ENCODE measurements around the gene GNB2. TPM values are rescaled to one million over a fixed set of nuclear protein-coding genes. Genes with fewer than 3 reads are reported as not detected.

The GNB2 gene
- total and polyA plus RNA-seq, 2 of the 13 experiments (the other 11 are each of a cell fraction or from before 2014, with no cell fraction given), result 48.3 to 67.1 TPM

GRCh38 chr7:100706672-100707311, 33.3 kb downstream of the GNB2 start (continued):
- TF ChIP-seq ATF3 (CRISPR knock-in tag; IDR thresholded peaks at IDR 0.05), result no peak
- no peak for TF ChIP-seq IRF2 (CRISPR knock-in tag; IDR thresholded peaks at IDR 0.05)
- no peak for TF ChIP-seq NFYC (CRISPR knock-in tag; IDR thresholded peaks at IDR 0.05)
- no peak for TF ChIP-seq ZNF367 (CRISPR knock-in tag; IDR thresholded peaks at IDR 0.05; ENCODE audit: borderline replicate concordance)
- TF ChIP-seq ZXDC (CRISPR knock-in tag; IDR thresholded peaks at IDR 0.05), result no peak
- no peak for TF ChIP-seq JARID2 (CRISPR knock-in tag; IDR thresholded peaks at IDR 0.05; ENCODE audit: insufficient replicate concordance)
- TF ChIP-seq GPN1 (CRISPR knock-in tag; IDR thresholded peaks at IDR 0.05; ENCODE audit: borderline replicate concordance), result no peak
- no peak for TF ChIP-seq ZBTB14 (CRISPR knock-in tag; IDR thresholded peaks at IDR 0.05)
- no peak for TF ChIP-seq ZMYM2 (CRISPR knock-in tag; IDR thresholded peaks at IDR 0.05)
- TF ChIP-seq SAFB2 (CRISPR knock-in tag; IDR thresholded peaks at IDR 0.05; ENCODE audit: borderline replicate concordance, low read depth), result peak; percentile 57; the same call in 1 of the 2 replicates
- TF ChIP-seq BATF2 (CRISPR knock-in tag; IDR thresholded peaks at IDR 0.05), result no peak
- TF ChIP-seq ZSCAN22 (CRISPR knock-in tag; IDR thresholded peaks at IDR 0.05), result no peak
- no peak for TF ChIP-seq GLI4 (CRISPR knock-in tag; IDR thresholded peaks at IDR 0.05; ENCODE audit: borderline replicate concordance)
- no peak for TF ChIP-seq ZEB1 (IDR thresholded peaks at IDR 0.05; ENCODE audit: insufficient replicate concordance, low read depth)
- TF ChIP-seq ZFP1 (CRISPR knock-in tag; IDR thresholded peaks at IDR 0.05), result no peak
- no peak for TF ChIP-seq ARNTL (CRISPR knock-in tag; IDR thresholded peaks at IDR 0.05)
- no peak for TF ChIP-seq ZBTB33 (CRISPR knock-in tag; IDR thresholded peaks at IDR 0.05)
- no peak for TF ChIP-seq GFI1 (CRISPR knock-in tag; IDR thresholded peaks at IDR 0.05; ENCODE audit: borderline replicate concordance)
- TF ChIP-seq ZNF224 (CRISPR knock-in tag; IDR thresholded peaks at IDR 0.05), result no peak
- no peak for TF ChIP-seq HNF1B (CRISPR knock-in tag; IDR thresholded peaks at IDR 0.05)
- TF ChIP-seq TCF12 (IDR thresholded peaks at IDR 0.05), result no peak
- no peak for TF ChIP-seq TCF12 (CRISPR knock-in tag; IDR thresholded peaks at IDR 0.05)
- peak; percentile 40; the same call in 1 of the 2 replicates for TF ChIP-seq ZNF160 (CRISPR knock-in tag; IDR thresholded peaks at IDR 0.05)
